ENCODE results near the gene LPGAT1. TPM values are rescaled to one million over a fixed set of nuclear protein-coding genes. Genes with fewer than 3 reads are reported as not detected.
A peak's percentile ranks its signal among the peaks of the same experiment; 100 is the strongest.

Gene LPGAT1
- total and polyA plus RNA-seq, 2 of the 13 experiments (the other 11 are each of a cell fraction or from before 2014, with no cell fraction given), result 12.1 to 48.3 TPM

DNA sequence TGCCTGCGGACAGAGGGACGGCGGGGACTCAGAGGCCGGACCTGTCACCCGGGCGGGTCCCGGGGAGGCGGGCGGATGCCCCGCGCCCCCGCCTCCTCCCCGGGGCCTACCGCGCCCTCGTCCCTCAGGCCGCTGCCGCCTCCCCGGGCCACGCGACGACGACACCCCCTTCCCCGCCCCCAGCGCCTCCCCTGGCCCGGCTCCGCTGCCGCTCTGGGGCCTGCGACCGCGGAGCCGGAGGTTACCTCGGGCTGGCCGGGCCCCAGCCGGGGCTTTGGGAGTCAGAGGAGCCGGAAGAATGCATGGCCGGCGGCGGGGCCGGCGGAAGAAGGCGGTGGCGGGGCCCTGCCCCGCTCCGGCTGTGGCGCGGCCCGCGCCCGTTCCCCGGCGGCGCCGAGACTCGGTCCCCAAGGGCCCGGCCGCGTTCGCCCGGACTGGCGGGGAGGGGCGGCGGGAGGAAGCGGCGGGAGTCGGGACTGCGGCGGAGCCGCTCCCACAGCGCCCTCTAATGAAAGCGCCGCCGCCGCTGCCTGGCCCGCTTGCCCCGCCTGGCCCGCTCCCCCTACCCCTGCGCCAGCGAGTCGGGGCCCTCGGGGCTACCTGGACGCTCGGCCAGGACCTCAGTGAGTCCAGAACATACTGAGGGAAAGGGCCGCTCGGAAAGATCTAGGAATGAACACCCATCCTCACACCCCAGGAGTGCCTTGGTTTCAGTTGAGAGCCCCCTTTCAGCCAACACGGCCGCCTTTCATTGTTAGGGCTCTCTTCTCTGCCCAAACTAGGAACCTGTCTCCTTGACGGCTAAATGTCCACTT is at the start of gene LPGAT1 (continued):
- TF ChIP-seq, protein P1, sequence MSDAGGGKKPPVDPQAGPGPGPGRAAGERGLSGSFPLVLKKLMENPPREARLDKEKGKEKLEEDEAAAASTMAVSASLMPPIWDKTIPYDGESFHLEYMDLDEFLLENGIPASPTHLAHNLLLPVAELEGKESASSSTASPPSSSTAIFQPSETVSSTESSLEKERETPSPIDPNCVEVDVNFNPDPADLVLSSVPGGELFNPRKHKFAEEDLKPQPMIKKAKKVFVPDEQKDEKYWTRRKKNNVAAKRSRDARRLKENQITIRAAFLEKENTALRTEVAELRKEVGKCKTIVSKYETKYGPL (CRISPR knock-in tag; IDR thresholded peaks at IDR 0.05), result no peak
- no peak for TF ChIP-seq KDM3A (CRISPR knock-in tag; IDR thresholded peaks at IDR 0.05; ENCODE audit: low read depth)
- no peak for TF ChIP-seq ZNF790 (CRISPR knock-in tag; IDR thresholded peaks at IDR 0.05; ENCODE audit: borderline replicate concordance)
- TF ChIP-seq, protein P2, sequence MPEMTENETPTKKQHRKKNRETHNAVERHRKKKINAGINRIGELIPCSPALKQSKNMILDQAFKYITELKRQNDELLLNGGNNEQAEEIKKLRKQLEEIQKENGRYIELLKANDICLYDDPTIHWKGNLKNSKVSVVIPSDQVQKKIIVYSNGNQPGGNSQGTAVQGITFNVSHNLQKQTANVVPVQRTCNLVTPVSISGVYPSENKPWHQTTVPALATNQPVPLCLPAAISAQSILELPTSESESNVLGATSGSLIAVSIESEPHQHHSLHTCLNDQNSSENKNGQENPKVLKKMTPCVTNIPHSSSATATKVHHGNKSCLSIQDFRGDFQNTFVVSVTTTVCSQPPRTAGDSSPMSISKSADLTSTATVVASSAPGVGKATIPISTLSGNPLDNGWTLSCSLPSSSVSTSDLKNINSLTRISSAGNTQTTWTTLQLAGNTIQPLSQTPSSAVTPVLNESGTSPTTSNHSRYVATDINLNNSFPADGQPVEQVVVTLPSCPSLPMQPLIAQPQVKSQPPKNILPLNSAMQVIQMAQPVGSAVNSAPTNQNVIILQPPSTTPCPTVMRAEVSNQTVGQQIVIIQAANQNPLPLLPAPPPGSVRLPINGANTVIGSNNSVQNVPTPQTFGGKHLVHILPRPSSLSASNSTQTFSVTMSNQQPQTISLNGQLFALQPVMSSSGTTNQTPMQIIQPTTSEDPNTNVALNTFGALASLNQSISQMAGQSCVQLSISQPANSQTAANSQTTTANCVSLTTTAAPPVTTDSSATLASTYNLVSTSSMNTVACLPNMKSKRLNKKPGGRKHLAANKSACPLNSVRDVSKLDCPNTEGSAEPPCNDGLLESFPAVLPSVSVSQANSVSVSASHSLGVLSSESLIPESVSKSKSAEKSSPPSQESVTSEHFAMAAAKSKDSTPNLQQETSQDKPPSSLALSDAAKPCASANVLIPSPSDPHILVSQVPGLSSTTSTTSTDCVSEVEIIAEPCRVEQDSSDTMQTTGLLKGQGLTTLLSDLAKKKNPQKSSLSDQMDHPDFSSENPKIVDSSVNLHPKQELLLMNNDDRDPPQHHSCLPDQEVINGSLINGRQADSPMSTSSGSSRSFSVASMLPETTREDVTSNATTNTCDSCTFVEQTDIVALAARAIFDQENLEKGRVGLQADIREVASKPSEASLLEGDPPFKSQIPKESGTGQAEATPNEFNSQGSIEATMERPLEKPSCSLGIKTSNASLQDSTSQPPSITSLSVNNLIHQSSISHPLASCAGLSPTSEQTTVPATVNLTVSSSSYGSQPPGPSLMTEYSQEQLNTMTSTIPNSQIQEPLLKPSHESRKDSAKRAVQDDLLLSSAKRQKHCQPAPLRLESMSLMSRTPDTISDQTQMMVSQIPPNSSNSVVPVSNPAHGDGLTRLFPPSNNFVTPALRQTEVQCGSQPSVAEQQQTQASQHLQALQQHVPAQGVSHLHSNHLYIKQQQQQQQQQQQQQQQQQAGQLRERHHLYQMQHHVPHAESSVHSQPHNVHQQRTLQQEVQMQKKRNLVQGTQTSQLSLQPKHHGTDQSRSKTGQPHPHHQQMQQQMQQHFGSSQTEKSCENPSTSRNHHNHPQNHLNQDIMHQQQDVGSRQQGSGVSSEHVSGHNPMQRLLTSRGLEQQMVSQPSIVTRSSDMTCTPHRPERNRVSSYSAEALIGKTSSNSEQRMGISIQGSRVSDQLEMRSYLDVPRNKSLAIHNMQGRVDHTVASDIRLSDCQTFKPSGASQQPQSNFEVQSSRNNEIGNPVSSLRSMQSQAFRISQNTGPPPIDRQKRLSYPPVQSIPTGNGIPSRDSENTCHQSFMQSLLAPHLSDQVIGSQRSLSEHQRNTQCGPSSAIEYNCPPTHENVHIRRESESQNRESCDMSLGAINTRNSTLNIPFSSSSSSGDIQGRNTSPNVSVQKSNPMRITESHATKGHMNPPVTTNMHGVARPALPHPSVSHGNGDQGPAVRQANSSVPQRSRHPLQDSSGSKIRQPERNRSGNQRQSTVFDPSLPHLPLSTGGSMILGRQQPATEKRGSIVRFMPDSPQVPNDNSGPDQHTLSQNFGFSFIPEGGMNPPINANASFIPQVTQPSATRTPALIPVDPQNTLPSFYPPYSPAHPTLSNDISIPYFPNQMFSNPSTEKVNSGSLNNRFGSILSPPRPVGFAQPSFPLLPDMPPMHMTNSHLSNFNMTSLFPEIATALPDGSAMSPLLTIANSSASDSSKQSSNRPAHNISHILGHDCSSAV (CRISPR knock-in tag; IDR thresholded peaks at IDR 0.05; ENCODE audit: borderline replicate concordance), result no peak
- no peak for TF ChIP-seq SNRNP70 (IDR thresholded peaks at IDR 0.05; ENCODE audit: low read depth, low read length)
- TF ChIP-seq FOXC1 (CRISPR knock-in tag; IDR thresholded peaks at IDR 0.05; ENCODE audit: borderline replicate concordance), result peak; percentile 73; the same call in 1 of the 2 replicates
- no peak for TF ChIP-seq ZNF629 (CRISPR knock-in tag; conservative IDR thresholded peaks at IDR 0.05)
- TF ChIP-seq ZNF776 (CRISPR knock-in tag; IDR thresholded peaks at IDR 0.05), result peak; percentile 77; the same call in 1 of the 2 replicates
- no peak for TF ChIP-seq SP5 (CRISPR knock-in tag; IDR thresholded peaks at IDR 0.05; ENCODE audit: borderline replicate concordance, low read depth)
- no peak for TF ChIP-seq FOXA3 (CRISPR knock-in tag; IDR thresholded peaks at IDR 0.05)
- TF ChIP-seq, protein P3, sequence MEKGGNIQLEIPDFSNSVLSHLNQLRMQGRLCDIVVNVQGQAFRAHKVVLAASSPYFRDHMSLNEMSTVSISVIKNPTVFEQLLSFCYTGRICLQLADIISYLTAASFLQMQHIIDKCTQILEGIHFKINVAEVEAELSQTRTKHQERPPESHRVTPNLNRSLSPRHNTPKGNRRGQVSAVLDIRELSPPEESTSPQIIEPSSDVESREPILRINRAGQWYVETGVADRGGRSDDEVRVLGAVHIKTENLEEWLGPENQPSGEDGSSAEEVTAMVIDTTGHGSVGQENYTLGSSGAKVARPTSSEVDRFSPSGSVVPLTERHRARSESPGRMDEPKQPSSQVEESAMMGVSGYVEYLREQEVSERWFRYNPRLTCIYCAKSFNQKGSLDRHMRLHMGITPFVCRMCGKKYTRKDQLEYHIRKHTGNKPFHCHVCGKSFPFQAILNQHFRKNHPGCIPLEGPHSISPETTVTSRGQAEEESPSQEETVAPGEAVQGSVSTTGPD (CRISPR knock-in tag; IDR thresholded peaks at IDR 0.05), result no peak
- no peak for TF ChIP-seq CENPX (CRISPR knock-in tag; IDR thresholded peaks at IDR 0.05)
- TF ChIP-seq, protein P4, sequence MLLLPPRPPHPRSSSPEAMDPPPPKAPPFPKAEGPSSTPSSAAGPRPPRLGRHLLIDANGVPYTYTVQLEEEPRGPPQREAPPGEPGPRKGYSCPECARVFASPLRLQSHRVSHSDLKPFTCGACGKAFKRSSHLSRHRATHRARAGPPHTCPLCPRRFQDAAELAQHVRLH (CRISPR knock-in tag; IDR thresholded peaks at IDR 0.05; ENCODE audit: borderline replicate concordance, low read depth), result 0 out of 2 replicates have a peak, but pooled peaks have one; percentile 43
- TF ChIP-seq CEBPB (IDR thresholded peaks at IDR 0.05; ENCODE audit: borderline replicate concordance, low read depth, low read length), result no peak
- no peak for TF ChIP-seq GATAD1 (CRISPR knock-in tag; IDR thresholded peaks at IDR 0.05)
- no peak for TF ChIP-seq ZEB1 (IDR thresholded peaks at IDR 0.05; ENCODE audit: insufficient replicate concordance, low read depth)
- peak; percentile 58 for TF ChIP-seq SALL1 (CRISPR knock-in tag; IDR thresholded peaks at IDR 0.05)

Data from HepG2 (cell line).